ENCODE data around the gene COL8A1.
"Not testable (repeated sequence)": the region's sequence is repeated elsewhere in the genome, so short reads cannot be mapped to it uniquely, and the experiment has no call there.

The COL8A1 gene

DNA sequence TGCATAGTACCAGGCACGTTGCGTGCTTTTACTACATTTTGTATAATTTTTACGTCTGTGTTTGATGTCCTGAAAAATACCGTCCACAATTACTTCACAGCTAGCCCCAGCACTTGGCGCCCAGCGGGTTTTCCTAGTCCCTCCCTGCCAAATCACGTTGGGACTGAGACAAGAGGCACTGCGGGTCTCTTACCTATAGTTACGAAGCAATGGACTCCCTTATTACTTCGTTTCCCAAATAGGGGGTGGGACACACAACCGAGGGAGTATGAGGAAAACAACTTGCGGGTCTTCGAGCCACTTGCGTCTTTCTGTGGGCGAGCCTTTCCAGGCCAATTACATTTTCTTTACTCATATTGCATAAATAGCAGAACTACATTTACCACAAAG lies 178.6 kb downstream of the COL8A1 start:
- no peak for FAIRE-seq

GRCh38 chr3:99817437-99818240 lies 179.2 kb downstream of the COL8A1 start, which contains the start of gene CMSS1:
Gene CMSS1 (plus strand): TSS chr3:99817862.
- peak; percentile 67 for FAIRE-seq

GRCh38 chr3:99818818-99819217 lies 180.4 kb downstream of the COL8A1 start:
- FAIRE-seq, result no peak

GRCh38 chr3:99823723-99824711 lies 185.6 kb downstream of the COL8A1 start:
- no peak for FAIRE-seq

GRCh38 chr3:99825004-99825640 lies 186.7 kb downstream of the COL8A1 start:
- no peak for FAIRE-seq

GRCh38 chr3:99829844-99830243 lies 191.4 kb downstream of the COL8A1 start:
- no peak for FAIRE-seq

DNA sequence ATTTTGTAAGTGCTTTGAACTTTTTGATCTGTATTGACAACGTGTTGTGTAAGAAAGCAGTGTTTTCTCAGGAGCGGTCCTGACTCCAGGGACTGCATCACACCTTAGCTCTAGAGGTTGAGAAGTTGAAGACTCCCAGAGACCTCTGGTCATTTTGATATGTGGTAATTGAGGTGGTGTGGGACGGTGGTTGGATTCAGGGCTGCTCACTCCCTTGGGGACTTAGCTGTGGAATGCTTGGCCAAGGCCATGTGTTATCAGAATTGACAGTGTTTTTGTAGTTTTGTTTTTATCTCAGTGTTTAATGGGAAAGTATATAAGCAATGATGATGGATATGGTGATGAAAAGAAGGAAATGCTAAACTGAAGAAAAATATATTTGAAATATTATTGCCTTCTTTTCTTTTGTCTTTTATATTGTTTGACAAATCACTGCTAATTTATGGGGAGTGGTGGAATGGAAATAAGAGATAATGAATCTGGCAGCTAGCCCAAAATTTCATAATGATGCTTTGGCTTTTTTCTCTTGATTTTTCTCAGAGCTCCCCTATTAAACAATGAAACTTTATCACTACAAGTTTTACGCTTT lies 195.3 kb downstream of the COL8A1 start:
- no peak for FAIRE-seq

- FAIRE-seq, result no peak
These were observed 196.0 kb downstream of the COL8A1 start for GRCh38 chr3:99834211-99834957.

DNA sequence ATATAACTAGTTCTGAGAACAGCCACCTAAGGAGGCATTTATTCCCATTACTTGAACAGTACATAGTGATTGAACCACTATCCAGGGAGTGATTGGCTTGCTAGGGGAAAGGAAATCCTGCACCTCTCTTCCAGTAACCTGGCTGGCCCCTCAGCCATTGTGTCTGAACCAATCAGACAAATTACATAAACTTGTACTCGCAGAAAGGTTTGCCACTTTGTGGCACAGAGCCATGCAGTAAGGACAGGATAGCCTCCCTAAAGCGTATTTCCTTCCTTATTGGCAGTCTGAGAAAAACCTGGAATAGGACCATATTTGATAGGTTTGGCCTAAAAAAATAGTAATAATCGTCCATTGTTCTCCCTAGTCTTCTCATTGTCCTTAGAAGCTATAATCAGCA lies 198.3 kb downstream of the COL8A1 start:
- FAIRE-seq, result no peak

DNA sequence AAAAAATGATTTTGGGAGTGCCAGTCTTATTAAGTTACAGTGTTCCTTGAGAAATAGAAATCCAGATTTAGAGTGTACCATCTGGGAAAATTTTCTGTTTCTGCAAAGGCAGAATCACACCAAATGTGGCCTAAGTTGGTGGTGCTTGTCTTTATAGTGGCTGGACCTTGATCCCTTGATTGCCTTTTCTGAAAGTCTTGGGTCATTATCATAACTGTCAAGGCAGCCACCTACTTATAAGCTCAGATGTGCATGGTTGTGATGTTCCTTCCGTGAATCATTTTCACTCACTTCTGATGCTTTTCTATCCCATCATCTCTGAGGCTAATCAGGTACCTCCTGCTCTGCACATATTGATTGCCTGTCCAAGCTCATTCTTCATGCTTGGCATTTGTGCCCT lies 199.3 kb downstream of the COL8A1 start:
- FAIRE-seq, result no peak

GRCh38 chr3:99838755-99839154 lies 200.4 kb downstream of the COL8A1 start:
- FAIRE-seq, result no peak

GRCh38 chr3:99839613-99840012 lies 201.2 kb downstream of the COL8A1 start:
- no peak for FAIRE-seq

DNA sequence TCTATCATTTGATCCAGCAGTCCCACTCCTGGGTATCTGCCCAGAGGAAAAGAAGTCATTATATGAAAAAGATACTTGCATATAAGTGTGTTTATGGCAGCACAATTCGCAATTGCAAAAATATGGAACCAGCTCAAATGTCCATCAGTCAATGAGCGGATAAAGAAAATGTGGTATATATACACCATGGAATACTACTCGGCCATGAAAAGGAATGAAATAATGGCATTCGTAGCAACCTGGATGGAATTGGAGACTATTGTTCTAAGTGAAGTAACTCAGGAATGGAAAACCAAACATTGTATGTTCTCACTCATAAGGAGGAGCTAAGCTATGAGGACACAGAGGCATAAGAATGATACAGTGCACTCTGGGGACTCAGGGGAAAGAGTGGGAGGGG lies 203.6 kb downstream of the COL8A1 start:
- not testable (repeated sequence) for FAIRE-seq

- FAIRE-seq, result peak; percentile 87
These were observed 204.6 kb downstream of the COL8A1 start for GRCh38 chr3:99842826-99843589.

DNA sequence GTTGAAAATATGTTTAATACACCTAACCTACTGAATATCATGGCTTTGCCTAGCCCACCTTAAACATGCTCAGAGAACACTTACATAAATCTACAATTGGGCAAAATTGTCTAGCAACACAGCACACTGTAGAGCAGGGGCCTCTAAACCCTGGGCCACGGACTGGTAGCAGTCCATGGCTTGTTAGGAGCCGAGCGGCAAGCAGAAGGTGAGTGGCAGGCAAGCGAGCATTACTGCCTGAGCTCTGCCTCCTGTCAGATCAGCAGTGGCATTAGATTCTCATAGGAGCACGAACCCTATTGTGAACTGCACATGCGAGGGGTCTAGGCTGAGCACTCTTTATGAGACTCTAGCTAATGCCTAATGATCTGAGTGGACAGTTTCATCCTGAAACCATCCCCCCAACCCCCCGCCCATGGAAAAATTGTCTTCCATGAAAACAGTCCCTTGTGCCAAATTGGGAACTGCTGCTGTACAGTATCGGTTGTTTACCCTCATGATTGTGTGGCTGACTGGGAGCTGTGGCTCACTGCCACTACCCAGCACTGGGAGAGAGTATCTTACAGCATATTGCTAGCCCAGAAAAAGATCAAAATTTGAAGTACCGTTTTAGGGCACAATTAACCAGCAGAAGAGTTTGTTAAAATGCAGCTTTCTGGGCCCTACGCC lies 205.3 kb downstream of the COL8A1 start:
- FAIRE-seq, result no peak

- FAIRE-seq, result no peak
These were observed 206.9 kb downstream of the COL8A1 start for GRCh38 chr3:99845331-99845730.

DNA sequence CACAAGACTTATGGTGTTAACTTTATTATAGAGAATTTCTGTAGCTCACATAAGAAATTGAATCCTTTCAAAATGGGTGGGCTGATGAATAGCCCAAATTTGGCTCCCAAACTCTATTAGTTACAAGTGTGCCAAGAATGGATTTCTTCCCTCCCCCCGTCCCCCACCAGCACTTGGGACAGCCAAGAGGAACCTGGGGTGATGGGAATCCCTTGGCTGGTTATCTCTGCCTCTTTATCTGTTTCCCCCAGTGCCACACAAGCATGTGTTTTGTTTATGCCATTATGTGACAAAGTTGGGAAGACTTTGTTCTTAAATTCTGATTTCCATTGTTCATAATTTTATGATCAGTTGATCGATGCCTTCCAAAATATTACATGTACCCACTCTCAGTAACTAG lies 207.6 kb downstream of the COL8A1 start:
- FAIRE-seq, result no peak

- no peak for FAIRE-seq
These were observed 208.2 kb downstream of the COL8A1 start for GRCh38 chr3:99846477-99847160.

DNA sequence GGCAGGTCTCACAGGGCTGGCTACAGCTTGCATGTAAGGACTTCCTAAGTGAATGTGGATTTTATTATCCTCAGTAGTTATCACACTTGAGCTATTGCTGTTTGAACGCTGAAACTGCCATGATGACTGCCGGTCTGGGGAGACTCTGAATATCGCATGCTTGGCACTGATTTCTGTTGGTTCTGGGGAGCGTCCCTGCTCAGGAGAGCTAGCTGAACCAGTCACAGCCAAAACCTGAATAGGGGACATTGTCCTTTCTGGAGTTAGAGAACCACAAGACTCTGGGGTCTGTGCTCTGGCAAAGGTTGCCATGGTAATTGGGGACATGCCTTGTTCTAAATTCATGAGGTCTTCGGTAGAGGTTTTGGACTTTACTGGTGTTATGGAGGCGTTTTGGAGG lies 210.0 kb downstream of the COL8A1 start:
- no peak for FAIRE-seq
